IPS DF 4.7 (cell line): ENCODE data around the gene KIF16B.

Experiments used
- DNase-seq: peaks from one replicate; pipeline ENCODE4 v3.0.0-alpha.2; 2013; ENCODE audit warnings: low spot score; ENCODE audit errors: extremely low read depth

KIF16B gene

GRCh38 chr20:16555754-16556153 lies 17.5 kb downstream of the KIF16B start:
- DNase-seq, result no peak

DNA sequence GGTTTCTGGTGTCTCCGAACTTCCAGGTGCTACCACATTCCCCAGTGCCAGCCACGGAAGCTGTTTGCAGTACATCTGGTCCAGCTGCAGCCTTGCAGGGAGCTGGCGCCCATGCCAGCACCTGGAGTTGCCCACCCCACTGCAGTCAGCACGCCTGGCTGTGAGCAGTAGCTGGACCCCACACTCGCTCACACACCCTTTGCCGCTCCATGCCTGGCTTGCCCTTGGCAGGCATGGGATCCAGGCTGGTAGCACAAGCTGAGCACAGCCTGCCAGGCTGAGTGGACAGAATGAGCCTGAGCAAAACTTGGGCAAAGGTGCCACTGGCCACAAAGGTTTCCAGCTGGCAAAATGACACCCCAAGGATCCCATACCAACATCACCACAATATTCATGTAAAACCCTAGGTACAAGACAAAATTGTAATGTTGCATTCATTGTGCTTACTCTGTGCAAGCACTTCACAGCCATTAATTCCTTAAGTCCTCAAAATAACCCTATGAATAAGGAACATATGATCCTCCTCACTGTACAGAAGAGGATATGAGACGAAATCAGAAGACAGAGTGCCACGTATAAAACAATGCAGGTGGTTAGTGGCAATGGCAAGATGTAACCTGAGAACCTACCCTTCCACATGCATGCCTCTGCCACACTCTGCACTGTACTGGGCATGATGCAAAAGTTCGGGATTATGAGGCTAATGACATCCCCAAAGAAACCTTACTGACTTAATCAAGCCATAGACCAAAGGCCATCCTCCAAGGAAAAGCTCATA lies 18.3 kb downstream of the KIF16B start:
- no peak for DNase-seq

- DNase-seq, result no peak
Observed at GRCh38 chr20:16553684-16554083, 19.6 kb downstream of the KIF16B start.

- no peak for DNase-seq
Observed at GRCh38 chr20:16553101-16553500, 20.1 kb downstream of the KIF16B start.

DNA sequence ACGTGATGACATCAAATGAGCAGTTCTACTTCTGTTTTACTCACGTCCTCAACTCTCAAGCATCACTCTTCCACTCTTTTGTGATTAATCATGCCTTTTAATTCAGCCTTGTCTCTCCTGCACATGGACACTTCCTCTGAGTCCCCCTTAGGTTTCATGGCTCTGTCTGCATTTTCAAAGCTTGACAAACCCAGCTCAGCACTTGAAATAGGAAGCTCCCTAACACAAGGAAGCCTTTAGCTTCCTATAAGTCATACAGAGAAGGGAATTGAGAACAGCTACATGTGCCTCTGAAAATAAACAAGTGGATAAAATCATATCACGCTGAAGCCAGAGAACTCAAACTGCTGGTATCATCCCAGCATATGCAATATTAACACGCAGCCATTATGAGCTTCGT lies 21.2 kb downstream of the KIF16B start:
- DNase-seq, result no peak

DNA sequence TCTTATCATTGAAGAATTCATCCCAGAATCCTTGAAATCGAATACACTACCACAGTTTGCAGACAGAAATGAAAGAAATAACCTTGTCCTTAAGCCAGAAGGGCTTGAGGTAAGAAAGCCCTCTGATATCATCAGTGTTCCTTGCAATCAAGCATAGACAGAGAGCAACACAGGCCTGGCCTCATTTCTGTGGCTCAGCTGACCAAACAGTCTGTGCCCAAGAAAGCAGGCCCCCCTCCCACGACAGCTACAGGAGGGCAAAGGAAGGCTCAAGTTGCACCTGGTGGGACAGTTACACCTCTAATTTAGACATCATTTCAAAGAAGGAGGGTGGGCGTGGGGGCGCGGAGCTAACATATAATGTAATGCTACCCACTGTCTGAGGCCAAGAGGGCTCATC lies 21.6 kb downstream of the KIF16B start:
- no peak for DNase-seq

DNA sequence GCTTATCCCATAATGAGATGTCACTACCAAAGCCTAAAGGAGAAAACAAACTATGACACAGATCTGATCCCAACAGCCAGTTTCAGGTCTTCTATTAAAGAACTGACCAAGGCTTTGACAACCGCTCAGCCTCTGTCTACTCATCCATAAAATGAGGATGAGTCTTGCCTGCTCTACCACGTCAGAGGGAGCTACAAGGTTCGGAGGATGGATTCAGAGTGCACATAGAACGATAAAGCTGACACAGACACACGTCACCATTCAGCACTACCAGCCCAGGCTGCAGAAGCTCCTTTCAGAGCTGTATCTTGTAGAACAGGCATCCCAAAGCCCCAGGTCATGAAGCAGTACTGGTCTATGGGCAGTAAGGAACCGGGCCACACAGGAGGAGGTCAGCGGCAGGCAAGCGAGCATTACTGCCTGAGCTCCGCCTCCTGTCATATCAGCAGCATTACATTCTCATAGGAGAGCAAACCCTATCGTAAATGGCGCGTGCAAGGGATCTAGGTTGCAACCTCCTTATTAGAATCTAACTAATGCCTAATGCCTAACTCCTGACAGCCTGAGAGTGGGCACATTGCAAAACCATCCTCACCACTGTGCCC lies 25.1 kb downstream of the KIF16B start:
- DNase-seq, result no peak

DNA sequence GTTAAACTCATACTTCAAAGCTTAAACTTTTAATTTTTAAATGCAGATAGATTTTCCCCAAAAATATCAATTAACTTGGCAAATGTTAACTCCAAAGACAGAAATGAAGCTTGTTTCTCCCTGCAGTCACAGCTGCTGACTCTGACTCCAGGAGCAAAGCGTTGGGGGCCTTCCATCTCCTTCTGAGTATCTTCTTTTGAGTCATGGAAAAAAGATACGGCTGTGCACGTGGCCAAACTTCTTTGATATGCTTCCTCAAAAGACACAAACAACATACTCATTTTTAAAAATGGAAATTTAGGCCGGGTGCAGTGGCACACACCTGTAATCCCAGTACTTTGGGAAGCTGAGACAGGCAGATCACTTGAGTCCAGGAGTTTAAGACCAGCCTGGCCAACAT lies 28.3 kb downstream of the KIF16B start:
- DNase-seq, result no peak

DNA sequence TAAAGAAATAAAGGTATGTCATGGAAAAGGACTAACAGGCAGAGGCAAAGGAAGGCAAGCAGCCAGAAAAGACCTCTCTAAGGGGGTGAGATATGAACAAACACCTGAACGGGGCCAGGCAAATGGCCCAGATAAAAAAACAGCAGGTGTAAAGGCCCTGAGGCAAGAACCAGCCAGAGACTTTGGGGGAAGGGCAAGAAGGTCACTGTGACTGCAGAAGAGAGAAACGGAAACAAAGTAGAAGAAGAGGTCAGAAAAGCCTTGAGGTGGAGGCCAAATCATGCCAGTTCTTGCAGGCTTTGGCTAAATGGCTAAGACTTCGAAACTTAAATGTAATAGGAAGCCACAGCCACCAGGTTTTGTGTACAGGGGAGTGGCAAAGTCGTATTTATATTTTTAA lies 30.8 kb downstream of the KIF16B start:
- no peak for DNase-seq

GRCh38 chr20:16541878-16542277 lies 31.4 kb downstream of the KIF16B start:
- no peak for DNase-seq

- no peak for DNase-seq
Observed at GRCh38 chr20:16541226-16541625, 32.0 kb downstream of the KIF16B start.

- no peak for DNase-seq
Observed at GRCh38 chr20:16539280-16540021, 33.8 kb downstream of the KIF16B start.

GRCh38 chr20:16538779-16539178 lies 34.5 kb downstream of the KIF16B start:
- no peak for DNase-seq

DNA sequence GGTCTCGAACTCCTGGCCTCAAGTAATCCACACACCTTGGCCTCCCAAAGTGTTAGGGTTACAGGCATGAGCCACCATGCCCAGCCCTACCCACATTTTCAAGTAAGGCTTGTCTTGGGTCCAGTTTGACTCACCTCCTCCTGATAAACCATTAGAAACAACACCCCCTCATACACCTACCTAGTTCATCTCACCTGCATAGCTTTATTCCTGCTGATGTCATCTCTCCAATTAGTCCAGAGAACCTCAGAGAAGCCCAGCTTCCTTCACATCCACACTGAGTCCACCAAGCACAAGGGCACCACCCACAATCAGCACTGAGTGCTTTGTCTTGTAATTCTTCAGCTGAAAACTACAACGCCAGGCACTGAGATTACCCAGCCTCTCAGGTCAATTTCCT lies 35.3 kb downstream of the KIF16B start:
- DNase-seq, result no peak

GRCh38 chr20:16537025-16537665 lies 36.1 kb downstream of the KIF16B start:
- no peak for DNase-seq

DNA sequence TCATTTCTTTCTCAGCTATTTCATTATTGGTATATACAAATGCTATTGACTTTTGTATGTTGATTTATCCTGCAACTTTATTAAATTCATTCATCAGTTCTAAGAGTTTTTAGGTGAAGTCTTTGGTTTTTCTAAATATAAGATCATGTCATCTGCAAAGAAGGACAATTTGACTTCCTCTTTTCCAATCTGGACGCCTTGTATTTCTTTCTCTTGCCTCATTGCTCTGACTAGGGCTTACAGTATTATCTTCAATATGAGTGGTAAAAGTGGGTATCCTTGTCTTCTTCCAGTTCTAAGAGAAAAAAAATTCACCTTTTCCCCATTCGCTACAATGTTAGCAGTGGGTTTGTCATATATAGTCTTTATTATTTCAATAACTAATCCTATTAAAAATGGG lies 38.0 kb downstream of the KIF16B start:
- DNase-seq, result no peak

GRCh38 chr20:16533502-16533901 lies 39.7 kb downstream of the KIF16B start:
- no peak for DNase-seq

- no peak for DNase-seq
Observed at GRCh38 chr20:16531485-16531884, 41.8 kb downstream of the KIF16B start.

DNA sequence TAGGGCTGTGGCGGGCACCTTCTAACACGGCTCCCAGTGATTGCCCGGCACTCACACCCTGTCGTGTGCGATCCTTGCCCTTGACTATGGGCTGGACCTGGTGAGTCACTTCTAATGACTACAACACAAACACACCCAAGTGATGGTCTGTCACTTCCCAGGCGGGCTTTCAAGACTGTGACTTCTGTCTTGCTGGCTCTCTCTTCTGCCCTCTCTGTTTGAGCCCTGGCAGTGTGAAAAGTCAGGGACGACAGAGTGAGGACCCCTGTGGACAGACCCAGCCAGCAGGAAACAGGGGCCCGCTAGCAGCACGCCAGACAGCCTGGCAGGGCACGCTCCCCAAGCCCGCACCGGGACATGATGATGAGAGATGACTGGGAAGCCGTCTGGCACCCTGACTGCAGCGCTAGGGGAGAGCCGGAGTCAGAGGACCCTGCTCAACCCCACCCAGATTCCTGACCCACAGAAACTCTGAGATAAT lies 43.0 kb downstream of the KIF16B start:
- DNase-seq, result no peak

GRCh38 chr20:16528078-16528477 lies 45.2 kb downstream of the KIF16B start:
- DNase-seq, result no peak

- DNase-seq, result no peak
Observed at GRCh38 chr20:16527438-16527837, 45.8 kb downstream of the KIF16B start.
